ENCODE data around the gene ELF1.
"Not testable (repeated sequence)": the region's sequence is repeated elsewhere in the genome, so short reads cannot be mapped to it uniquely, and the experiment has no call there.

- TF ChIP-seq POLR2AphosphoS5 (IDR thresholded peaks at IDR 0.05; ENCODE audit: borderline replicate concordance, low read depth, low read length); EZH2 (IDR thresholded peaks at IDR 0.05): not testable (repeated sequence)
These were observed 17.4 kb upstream of the ELF1 start for GRCh38 chr13:41036557-41036956.
